HCT116 (cell line): ENCODE measurements around the gene TBC1D32. TPM values are rescaled to one million over a fixed set of nuclear protein-coding genes. Genes with fewer than 3 reads are reported as not detected.

Experiments
- ATAC-seq: fragments of 200-7000 bp; cut with Tn5 transposase; 2 replicates; pipeline ENCODE4 v1.9.1; 2020; ENCODE audit warnings: mild to moderate bottlenecking, moderate library complexity
- BruUV-seq: library from RNA; stranded (reverse); fragments of 400-500 nt; replicated peaks from 2 replicates; lab custom pipeline; 2021; lab: Mats Ljungman, UMichigan
- CTCF ChIA-PET: fragments of 300-600 bp; sonication (Branson Sonifier 250); formaldehyde crosslinking; loops from one replicate; lab custom pipeline; 2021; ENCODE audit warnings: antibody characterized with exemption; lab: Charles Lee
- POLR2A ChIA-PET: fragments of 300-600, 350-600 bp; sonication (Branson Sonifier 250); formaldehyde crosslinking; loops from one replicate; lab custom pipeline; 2021; ENCODE audit warnings: antibody characterized with exemption; lab: Charles Lee
- RAD21 ChIA-PET, 2 experiments: fragments of 300-600 bp; sonication (Branson Sonifier 250); formaldehyde crosslinking; loops; one replicate each; lab custom pipeline; 2023; ENCODE audit warnings: low total read pairs in 2 of 2; ENCODE audit not compliant: uncharacterized antibody in 2 of 2, unreplicated experiment in 2 of 2, low non-redundant PET in 1 of 2; lab: Charles Lee
- DNase-seq: peaks from one replicate; pipeline ENCODE4 v3.0.0-alpha.2; 2010; ENCODE audit warnings: low read depth, low spot score
- H2AFZ ChIP-seq: fragments of 200-600 bp; shearing (Covaris generic), sonication (generic); 2 replicates; pipeline ENCODE4 v1.6.1; 2017; ENCODE audit warnings: low read depth, mixed run types, mixed read lengths, antibody characterized with exemption, low read length; ENCODE audit not compliant: poor library complexity, severe bottlenecking
- H3K27ac ChIP-seq: 2 replicates; pipeline ENCODE4 v1.5.1; 2012; ENCODE audit warnings: low read depth, low read length
- H3K27me3 ChIP-seq: fragments of 200-600 bp; sonication (generic); 2 replicates; pipeline ENCODE4 v1.6.1; 2016; ENCODE audit warnings: mixed run types, low read length, mixed read lengths; ENCODE audit not compliant: insufficient read depth
- H3K36me3 ChIP-seq, 2 experiments: fragments of 200-500 bp in 1 of 2; fragments of 200-600 bp in 1 of 2; sonication (Bioruptor generic) in 1 of 2; sonication (generic) in 1 of 2; 2 replicates each; pipeline versions ENCODE4 v1.5.1 to v1.6.1; 2014 to 2016; ENCODE audit warnings: low read length in 2 of 2, inconsistent platforms in 1 of 2, mixed read lengths in 1 of 2, mixed run types in 1 of 2; ENCODE audit not compliant: insufficient read depth in 2 of 2, control insufficient read depth in 1 of 2
- H3K4me1 ChIP-seq, 2 experiments: fragments of 200-600 bp in 1 of 2; sonication (generic) in 1 of 2; 2 replicates each; pipeline versions ENCODE4 v1.5.1 to v1.6.1; 2012 to 2017; ENCODE audit warnings: low read length in 2 of 2, inconsistent platforms in 1 of 2, mild to moderate bottlenecking in 1 of 2, mixed read lengths in 1 of 2, mixed run types in 1 of 2, moderate library complexity in 1 of 2; ENCODE audit not compliant: insufficient read depth in 2 of 2, control insufficient read depth in 1 of 2
- H3K4me2 ChIP-seq: fragments of 200-600 bp; sonication (generic); 2 replicates; pipeline ENCODE4 v1.6.1; 2017; ENCODE audit warnings: mixed run types, low read length, mixed read lengths
- H3K4me3 ChIP-seq, 2 experiments: fragments of 200-600 bp in 1 of 2; sonication (generic) in 1 of 2; replicated peaks in 1 of 2; 2 replicates each; pipeline ENCODE4 v1.5.1; 2011 to 2016; ENCODE audit warnings: low read length in 2 of 2, control low read depth in 1 of 2, low read depth in 1 of 2, mild to moderate bottlenecking in 1 of 2, mixed read lengths in 1 of 2, mixed run types in 1 of 2
- H3K79me2 ChIP-seq: fragments of 200-600 bp; sonication (generic); 2 replicates; pipeline ENCODE4 v1.6.1; 2017; ENCODE audit warnings: mild to moderate bottlenecking, mixed run types, low read length, moderate library complexity, mixed read lengths; ENCODE audit not compliant: insufficient read depth
- H3K9ac ChIP-seq: fragments of 200-600 bp; sonication (generic); 2 replicates; pipeline ENCODE4 v1.6.1; 2016; ENCODE audit warnings: low read length, mixed read lengths
- H3K9me2 ChIP-seq: fragments of 200-600 bp; sonication (generic), shearing (Covaris generic); 2 replicates; pipeline ENCODE4 v1.6.1; 2017; ENCODE audit warnings: mixed run types, mild to moderate bottlenecking, moderate library complexity; ENCODE audit not compliant: insufficient read depth
- H3K9me3 ChIP-seq, 2 experiments: fragments of 200-500 bp in 1 of 2; fragments of 200-600 bp in 1 of 2; sonication (Bioruptor generic) in 1 of 2; sonication (generic) in 1 of 2; 2 replicates each; pipeline ENCODE4 v1.6.1; 2014 to 2017; ENCODE audit warnings: low read length in 2 of 2, mixed read lengths in 2 of 2, inconsistent platforms in 1 of 2, low read depth in 1 of 2, mild to moderate bottlenecking in 1 of 2, mixed run types in 1 of 2, moderate library complexity in 1 of 2; ENCODE audit not compliant: control insufficient read depth in 1 of 2, insufficient read depth in 1 of 2
- H4K20me1 ChIP-seq: fragments of 200-600 bp; sonication (generic), shearing (Covaris generic); 2 replicates; pipeline ENCODE4 v1.6.1; 2017; ENCODE audit warnings: mixed run types, mild to moderate bottlenecking, moderate library complexity; ENCODE audit not compliant: insufficient read depth
- CBX3 ChIP-seq: IDR thresholded peaks from 2 replicates; pipeline ENCODE4 v1.6.1; 2012; ENCODE audit warnings: low read depth
- CTCF ChIP-seq, 3 experiments: fragments of 200-600 bp in 1 of 3; sonication (generic) in 1 of 3; IDR thresholded peaks in 2 of 3; conservative IDR thresholded peaks in 1 of 3; 2 replicates each; pipeline ENCODE4 v1.5.1; 2012 to 2017; ENCODE audit warnings: low read depth in 2 of 3, low read length in 2 of 3, antibody characterized with exemption in 1 of 3, borderline replicate concordance in 1 of 3, control low read depth in 1 of 3, mild to moderate bottlenecking in 1 of 3, mixed read lengths in 1 of 3, mixed run types in 1 of 3, moderate library complexity in 1 of 3; ENCODE audit not compliant: insufficient read depth in 1 of 3
- EGR1 ChIP-seq: IDR thresholded peaks from 2 replicates; pipeline ENCODE4 v1.6.1; 2012; ENCODE audit warnings: low read depth
- EZH2phosphoT487 ChIP-seq: fragments of 200-600 bp; IDR thresholded peaks from 2 replicates; pipeline ENCODE4 v1.6.1; 2018; ENCODE audit warnings: antibody characterized with exemption, borderline replicate concordance
- JUND ChIP-seq: IDR thresholded peaks from 2 replicates; pipeline ENCODE4 v1.6.1; 2012
- POLR2A ChIP-seq: IDR thresholded peaks from 2 replicates; pipeline ENCODE4 v1.7.0; 2011; ENCODE audit warnings: borderline replicate concordance; ENCODE audit not compliant: insufficient read depth, insufficient read length; ENCODE audit errors: extremely low read depth
- RAD21 ChIP-seq: IDR thresholded peaks from 2 replicates; pipeline ENCODE4 v1.6.1; 2012; ENCODE audit warnings: low read depth, mild to moderate bottlenecking
- REST ChIP-seq: IDR thresholded peaks from 2 replicates; pipeline ENCODE4 v1.6.1; 2012; ENCODE audit warnings: low read depth
- SRF ChIP-seq: IDR thresholded peaks from 2 replicates; pipeline ENCODE4 v1.6.1; 2012; ENCODE audit warnings: low read depth
- TCF7L2 ChIP-seq: IDR thresholded peaks from 2 replicates; pipeline ENCODE4 v1.7.0; 2011; ENCODE audit warnings: borderline replicate concordance, inconsistent platforms; ENCODE audit not compliant: insufficient read depth, insufficient read length; ENCODE audit errors: extremely low read depth
- YY1 ChIP-seq: IDR thresholded peaks from 2 replicates; pipeline ENCODE4 v1.6.1; 2011; ENCODE audit warnings: low read length, low read depth, moderate library complexity, mild to moderate bottlenecking; ENCODE audit not compliant: insufficient replicate concordance; ENCODE audit errors: extremely low read depth
- ZFX ChIP-seq: fragments of 450-650 bp; IDR thresholded peaks from 2 replicates; pipeline ENCODE4 v1.6.1; 2017
- ZNF274 ChIP-seq: fragments of 200-500 bp; sonication (Bioruptor generic); IDR thresholded peaks from 2 replicates; pipeline ENCODE4 v1.6.1; 2014; ENCODE audit warnings: mild to moderate bottlenecking, low read depth, low read length, inconsistent platforms
- intact Hi-C: fragments of 100-400 bp; cut with micrococcal nuclease; formaldehyde crosslinking; loops from 2 replicates; pipeline ENCODE4 v1.10.0; 2022
- total RNA-seq: library from RNA; stranded (reverse); gene quantifications from one replicate; pipeline ENCODE4 v1.2.1, GENCODE V29; 2021; ENCODE audit not compliant: unreplicated experiment

TBC1D32 gene
- total RNA-seq, 1 experiment from 2014 or later, result 13.8 TPM

GRCh38 chr6:121285041-121285440 lies 49.2 kb downstream of the TBC1D32 start:
- TF ChIP-seq EZH2phosphoT487, result no peak
- Histone ChIP-seq H3K27me3 (no peaks in the 10 kb centered on the region), H3K79me2 (no peaks in the 10 kb centered on the region), H2AFZ (no peak overlapping the region), H3K4me3 (no peak overlapping the region), H4K20me1 (no peaks in the 10 kb centered on the region), H3K36me3 (no peaks in the 10 kb centered on the region), H3K9me2 (no peaks in the 10 kb centered on the region), H3K27ac (no peak overlapping the region), H3K9ac (no peak overlapping the region), H3K9me3 (no peaks in the 10 kb centered on the region), H3K4me2 (no peak overlapping the region), H3K4me1 (no peaks in the 10 kb centered on the region)
- no TSS peak for BruUV-seq
- ATAC-seq (no peak), DNase-seq (no peak)
- RAD21 ChIA-PET, result no interaction called here
- POLR2A ChIA-PET, result no interaction called here
- intact Hi-C loops, result no loop called here
- CTCF ChIA-PET, result no interaction called here

- CTCF ChIA-PET, result no interaction called here
- RAD21 ChIA-PET, result no interaction called here
- ATAC-seq (no peak), DNase-seq (no peak)
- no peak overlapping the region for H3K9ac ChIP-seq
- no peaks in the 10 kb centered on the region for H3K9me2 ChIP-seq
- BruUV-seq, result no TSS peak
- no peaks in the 10 kb centered on the region for H3K79me2 ChIP-seq
- no peaks in the 10 kb centered on the region for H3K27me3 ChIP-seq
- no peak overlapping the region for H3K4me3 ChIP-seq
- H3K9me3 ChIP-seq, result no peaks in the 10 kb centered on the region
- no peak overlapping the region for H3K27ac ChIP-seq
- intact Hi-C loops, result no loop called here
- H3K36me3 ChIP-seq, result no peaks in the 10 kb centered on the region
- H3K4me2 ChIP-seq, result no peak overlapping the region
- no peaks in the 10 kb centered on the region for H3K4me1 ChIP-seq
- no peak overlapping the region for H2AFZ ChIP-seq
- POLR2A ChIA-PET, result no interaction called here
- no peaks in the 10 kb centered on the region for H4K20me1 ChIP-seq
- TF ChIP-seq YY1 (no peak), POLR2A (no peak), ZFX (no peak), RAD21 (no peak), SRF (no peak), CTCF (IDR thresholded peaks at IDR 0.05 in 2 of 3, conservative IDR thresholded peaks at IDR 0.05 in 1 of 3; ENCODE audit: borderline replicate concordance in 1 of 3, insufficient read depth in 1 of 3, low read depth in 2 of 3, low read length in 2 of 3) (no peak), CBX3 (no peak), TCF7L2 (no peak), EGR1 (no peak), ZNF274 (no peak), JUND (no peak), EZH2phosphoT487 (no peak), REST (no peak)
Measured at GRCh38 chr6:121274666-121275295, 59.5 kb downstream of the TBC1D32 start.
